Posterior vena cava (tissue), 2 donors: ENCODE results near the gene BTRC. TPM values are rescaled to one million over a fixed set of nuclear protein-coding genes. Genes with fewer than 3 reads are reported as not detected.

Experiments
- DNase-seq: peaks from one replicate; pipeline ENCODE4 v3.0.0-alpha.2; 2020; ENCODE audit warnings: low spot score
- intact Hi-C, 2 donors: fragments of 100-400 bp; cut with DNase I; formaldehyde crosslinking; loops; one replicate each; pipeline versions ENCODE4 v1.14.1 to v1.14.2; 2022 to 2023
- total RNA-seq, 2 donors: library from RNA; stranded (reverse); fragmentation: NEBNext Ultra II Directional; extraction: Animal tissue kit (Norgen Biotek cat#: 25700); gene quantifications; one replicate each; pipeline ENCODE4 v1.2.1, GENCODE V29; 2021
- donor health status: DM: yes; HTN: yes; CAD: no.
- donor health status: DM: yes; HTN: yes; CAD: no.

The BTRC gene
- total RNA-seq, 2 donors from 2014 or later: 13.9 to 14.3 TPM

DNA sequence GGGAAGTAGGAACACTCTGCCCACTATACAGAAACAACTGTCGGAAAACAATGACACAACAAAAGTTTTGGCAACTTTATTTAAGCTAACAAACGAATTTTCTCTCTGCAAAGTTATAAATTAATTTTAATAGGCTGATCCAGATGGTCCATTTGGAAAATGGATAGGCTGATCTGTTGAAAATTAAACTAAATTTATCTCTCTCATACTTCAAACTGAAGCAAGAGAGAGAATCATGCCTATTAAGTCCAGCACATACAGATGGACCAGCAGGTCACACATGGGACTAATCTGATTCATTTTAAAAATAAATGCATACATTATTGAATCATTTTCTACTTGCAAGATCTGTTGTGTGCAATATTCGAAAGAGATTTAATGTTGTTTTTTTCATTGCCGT lies 110.1 kb downstream of the BTRC start:
- intact Hi-C loops: no loop called here
- DNase-seq: no peak

DNA sequence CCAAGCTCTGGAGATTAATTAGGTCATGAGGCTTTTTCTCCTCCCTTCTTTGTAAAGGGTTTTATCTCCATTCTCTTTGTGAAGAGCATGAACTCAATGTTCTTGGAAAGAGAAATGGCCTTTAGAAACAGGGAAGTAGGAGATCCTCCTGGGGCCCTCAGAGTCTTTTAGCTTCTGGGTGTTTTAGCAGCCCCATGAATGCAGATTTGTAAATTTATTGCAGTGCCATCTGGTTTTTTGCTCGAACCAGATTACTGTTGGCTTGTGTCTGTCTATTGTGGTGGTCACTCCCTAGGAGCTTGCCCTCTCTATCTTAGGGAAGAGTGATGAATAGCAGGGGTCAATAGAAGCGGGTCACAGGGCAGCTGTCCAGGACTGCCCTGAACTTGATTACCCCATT lies 110.6 kb downstream of the BTRC start:
- intact Hi-C loops: no loop called here
- no peak for DNase-seq

DNA sequence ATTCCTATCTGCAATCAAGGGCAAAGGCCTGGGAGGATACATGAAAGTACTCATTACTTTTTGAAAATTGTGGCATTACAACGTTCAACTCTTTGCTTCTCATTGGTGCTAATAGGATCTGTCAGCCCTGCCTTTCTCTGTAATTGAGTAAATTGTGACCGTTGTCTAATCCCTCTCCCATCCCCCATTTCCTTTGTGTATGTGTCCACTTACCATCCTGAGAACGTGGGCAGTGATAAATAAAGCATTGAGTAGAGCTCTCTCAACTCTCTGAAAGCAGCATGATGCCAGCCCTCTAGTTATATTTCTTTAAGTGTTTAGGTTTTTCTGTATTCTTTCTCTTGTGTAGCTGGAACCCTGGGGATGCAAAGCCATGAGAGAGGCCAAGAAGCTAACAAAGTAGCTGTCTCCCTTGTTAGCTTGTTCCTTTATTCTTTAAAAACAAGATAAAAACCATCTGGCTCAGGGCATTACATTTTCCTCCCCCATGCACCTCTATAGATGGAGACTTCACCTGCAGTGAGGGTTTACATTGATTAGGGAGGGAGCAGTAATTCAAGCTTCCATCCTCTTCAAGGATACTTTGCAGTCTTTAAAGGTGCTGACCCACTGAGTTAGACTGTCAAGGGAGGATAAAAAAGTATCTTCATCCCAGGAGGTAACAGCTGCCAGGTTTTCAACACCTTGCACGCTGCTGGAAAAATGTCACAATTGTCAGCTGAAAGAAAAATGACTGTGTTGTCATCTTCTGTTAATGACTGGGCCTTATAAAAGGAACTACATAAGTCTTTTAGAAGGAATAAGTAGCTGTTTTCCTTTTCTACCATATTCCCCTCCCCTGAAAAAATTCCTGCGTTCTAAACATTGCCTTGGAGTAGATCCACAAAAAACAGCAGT lies 112.3 kb downstream of the BTRC start:
- intact Hi-C loops: no loop called here

DNA sequence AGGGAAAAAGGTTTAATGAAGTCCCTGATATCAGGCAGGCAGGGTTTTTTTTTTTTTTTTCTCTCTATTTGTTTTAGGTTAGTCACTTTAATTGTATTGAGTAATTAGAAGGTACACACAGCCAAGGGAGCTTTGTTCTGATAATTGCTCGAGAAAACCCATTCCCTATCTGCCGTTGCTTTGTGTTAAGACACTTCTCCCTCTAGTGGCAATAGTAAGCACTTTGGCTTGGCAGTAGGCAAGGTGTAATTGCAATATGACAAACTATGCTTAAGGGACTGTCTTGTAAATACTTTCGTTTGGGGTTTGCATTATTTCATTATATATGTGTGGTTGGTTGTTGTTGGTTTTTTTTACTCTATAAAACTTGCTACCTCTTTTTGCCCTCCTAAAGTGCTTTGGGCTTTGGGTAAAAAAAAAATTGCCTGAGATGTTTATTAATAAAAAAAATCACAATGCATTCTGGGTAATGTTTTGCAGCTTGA lies 113.4 kb downstream of the BTRC start:
- DNase-seq: no peak

More for the DNA sequence above, 112.3 kb downstream of the BTRC start:
- no peak for DNase-seq

DNA sequence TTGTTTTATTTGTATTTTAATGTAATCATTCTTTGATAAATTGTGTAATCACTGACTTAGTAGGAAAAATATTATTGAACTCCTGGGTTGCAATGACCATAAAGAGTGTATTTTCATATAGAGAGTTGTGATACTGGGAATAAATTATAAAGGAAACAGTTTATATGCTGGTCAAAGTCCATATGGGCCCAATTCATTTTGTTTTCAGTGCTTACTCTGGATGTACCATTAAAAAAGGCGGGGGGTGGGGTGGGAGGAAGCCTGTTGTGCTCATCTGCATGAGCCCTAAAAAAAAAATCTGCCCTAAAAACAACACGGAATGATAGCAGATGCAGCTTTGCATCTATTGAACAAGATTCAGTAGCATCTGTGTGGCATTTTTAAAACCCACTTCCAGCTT lies 114.2 kb downstream of the BTRC start:
- no peak for DNase-seq
- intact Hi-C loops: no loop called here

More for the DNA sequence above, 113.4 kb downstream of the BTRC start:
- intact Hi-C loops: no loop called here

DNA sequence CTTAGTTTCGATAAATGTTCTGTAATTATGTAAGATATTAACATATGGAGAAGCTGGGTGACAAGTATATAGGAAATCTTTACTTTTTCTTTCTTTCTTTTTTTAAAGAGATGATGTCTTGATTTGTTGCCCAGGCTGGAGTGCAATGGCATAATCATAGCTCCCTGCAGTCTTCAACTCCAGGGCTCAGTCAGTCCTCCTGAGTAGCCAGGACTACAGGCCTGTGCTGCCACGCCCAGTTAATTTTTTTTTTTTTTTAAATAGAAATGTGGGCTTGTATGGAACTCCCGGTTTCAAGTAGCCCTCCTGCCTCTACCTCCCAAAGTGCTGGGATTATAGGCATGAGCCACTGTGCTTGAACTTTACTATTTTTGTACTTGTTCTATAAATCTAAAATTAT lies 122.4 kb downstream of the BTRC start:
- no peak for DNase-seq
- intact Hi-C loops: no loop called here

DNA sequence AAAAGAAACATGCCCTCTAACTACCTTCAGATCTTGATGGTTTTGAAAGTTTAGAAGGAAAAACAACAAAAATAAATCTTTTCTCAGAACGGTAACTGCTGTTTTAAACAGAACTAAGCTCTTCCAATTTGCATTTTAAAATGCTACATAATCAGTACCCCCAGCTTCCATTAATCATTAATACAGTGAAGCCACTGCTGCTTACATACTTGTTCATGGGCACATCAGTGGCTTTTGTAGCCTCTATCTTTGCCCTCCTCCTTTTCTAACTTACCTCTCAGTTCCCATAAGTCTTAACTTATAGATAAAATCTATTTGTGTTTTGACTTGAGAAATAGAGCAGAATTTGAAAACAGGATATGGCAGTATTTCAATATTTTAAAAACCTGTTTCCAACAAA lies 125.0 kb downstream of the BTRC start:
- intact Hi-C loops: no loop called here
- no peak for DNase-seq

DNA sequence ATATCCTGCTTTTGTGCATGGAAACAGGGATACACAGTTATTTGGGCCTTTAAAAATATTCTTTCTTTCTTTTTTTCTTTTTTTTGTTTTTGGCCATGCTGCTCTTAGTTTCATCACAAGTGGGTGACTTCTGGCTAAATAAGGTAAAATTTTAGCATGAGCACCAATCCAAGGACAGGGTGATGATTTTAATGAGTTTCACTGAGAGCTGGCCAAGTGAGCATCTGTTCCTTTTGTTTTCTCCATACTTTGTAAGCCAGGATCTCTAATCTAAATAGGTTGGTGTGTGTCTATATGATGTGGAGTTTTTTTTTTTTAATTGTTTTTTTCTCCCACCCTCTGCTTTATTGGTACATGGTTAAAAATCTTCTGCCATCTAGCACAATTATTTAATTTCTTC lies 127.3 kb downstream of the BTRC start:
- intact Hi-C loops: no loop called here
- DNase-seq: no peak

DNA sequence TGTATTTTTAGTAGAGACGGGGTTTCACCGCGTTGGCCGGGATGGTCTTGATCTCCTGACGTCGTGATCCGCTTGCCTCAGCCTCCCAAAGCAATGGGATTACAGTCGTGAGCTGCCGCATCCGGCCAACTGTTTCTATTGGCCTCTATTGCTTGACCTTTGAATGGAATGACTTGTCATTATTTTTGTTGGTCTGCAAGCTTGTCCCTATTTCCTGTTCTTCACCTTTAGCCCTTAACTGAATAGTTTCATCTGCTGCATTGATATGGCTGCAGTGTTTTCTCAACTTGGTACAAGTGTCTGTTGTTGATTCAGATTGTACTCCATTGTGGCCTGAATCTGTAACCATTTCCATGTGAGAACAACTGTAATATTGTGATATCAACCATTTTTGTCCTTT lies 128.6 kb downstream of the BTRC start:
- no peak for DNase-seq
- intact Hi-C loops: no loop called here

DNA sequence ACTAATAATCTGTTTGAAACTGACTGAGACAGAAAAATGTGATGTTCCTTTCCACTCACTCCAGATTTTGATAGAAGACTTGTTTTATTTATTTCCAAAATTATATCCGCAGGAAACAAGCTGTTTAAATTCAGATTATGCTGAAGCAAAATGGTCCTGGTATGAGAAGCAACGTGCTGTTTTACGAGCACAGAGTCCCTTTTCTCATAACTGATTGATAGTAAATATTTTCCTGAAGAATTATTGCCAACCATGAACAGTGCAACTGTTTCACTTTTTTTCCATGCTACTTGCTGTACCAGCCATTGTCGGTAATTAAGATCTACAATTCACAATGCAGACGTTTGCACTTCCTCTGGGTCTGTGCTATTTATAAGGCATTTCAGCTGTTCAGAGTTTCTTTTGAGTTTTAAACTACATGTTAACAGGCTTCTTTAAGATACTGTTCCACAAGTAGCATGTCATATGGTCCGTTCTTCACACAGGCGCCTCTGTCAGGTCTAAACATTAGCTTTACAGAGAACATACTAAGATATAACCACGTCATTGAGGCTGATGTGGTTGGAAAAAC lies 130.3 kb downstream of the BTRC start:
- no peak for DNase-seq
- intact Hi-C loops: no loop called here

DNA sequence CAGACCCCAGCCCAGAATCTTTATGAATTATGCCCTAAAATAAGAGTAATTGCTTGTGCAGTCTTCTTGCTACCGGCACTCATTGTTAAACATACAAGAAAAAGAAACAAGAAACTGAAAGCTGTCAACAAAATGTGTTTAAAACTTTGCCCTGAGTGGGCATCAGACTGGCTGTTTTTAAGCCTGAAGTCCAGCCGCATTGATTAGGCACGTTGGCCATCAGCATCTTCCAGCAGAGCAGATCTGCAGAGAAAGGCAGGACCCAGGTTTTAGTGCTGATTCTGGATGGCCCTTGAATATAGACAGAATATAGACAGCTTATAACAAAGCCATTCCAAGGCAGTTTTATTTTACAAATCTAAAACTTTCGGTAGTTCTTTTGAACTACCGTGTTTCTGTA lies 131.2 kb downstream of the BTRC start:
- DNase-seq: no peak
- intact Hi-C loops: no loop called here

DNA sequence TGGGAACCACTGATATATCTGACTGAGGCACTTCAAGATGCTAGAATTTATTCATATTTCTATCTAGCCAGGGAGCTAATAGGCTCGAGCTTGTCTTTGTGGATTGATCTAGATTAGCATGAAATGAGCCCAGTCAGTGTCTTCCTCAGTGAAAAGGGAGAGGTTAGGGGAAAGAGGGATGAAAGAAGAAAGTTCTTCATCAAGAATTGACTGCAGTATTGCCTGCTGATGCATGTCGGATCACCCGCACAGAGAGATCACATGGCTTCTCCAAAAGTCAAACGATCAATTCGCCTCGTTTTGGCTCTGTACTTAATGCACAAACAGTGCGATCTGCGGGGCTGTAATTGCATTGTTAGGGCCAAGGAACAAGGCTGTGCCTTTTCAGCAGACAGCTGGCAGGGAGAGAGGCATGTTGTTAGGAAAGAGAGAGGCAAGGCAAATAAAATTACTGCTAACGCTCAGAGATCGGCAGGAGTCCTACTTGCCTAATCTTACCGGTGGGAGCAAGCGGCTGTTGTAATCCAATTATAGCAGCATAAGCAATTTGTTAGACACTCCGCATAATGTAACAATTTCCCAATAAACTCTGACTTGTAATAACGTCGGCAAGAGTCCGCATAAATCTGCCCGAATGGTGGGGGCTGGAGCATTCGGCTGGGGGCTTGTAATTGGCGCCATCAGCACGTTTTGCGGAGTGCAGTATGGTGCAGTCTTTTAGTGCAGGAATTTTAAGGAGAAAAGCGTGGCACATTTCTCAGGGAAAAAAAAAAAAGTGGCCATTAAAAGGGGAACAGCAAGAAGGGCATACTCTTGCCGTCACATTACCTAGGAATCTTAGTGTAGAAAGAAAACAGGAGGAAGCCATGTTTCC lies 132.0 kb downstream of the BTRC start:
- DNase-seq: no peak
- intact Hi-C loops: no loop called here

DNA sequence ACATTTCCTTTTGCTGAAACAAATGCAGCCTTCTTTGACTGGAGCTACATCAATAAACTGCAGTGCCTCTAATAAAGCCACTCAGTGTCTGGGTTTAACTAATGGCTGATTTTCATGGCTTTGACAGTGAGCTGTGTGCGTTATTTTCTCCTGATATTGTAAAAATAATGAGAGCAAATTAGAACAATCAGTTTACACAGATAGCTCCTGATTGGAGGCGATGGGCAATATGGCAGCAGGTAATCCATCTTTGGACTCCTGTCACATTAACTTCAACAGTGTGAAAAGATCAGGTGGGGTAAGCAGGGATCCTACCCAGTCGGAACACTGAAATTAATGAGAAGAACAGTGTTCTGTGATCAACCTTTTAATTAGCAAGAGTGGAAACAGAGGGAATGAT lies 133.4 kb downstream of the BTRC start:
- intact Hi-C loops: no loop called here
- DNase-seq: no peak

DNA sequence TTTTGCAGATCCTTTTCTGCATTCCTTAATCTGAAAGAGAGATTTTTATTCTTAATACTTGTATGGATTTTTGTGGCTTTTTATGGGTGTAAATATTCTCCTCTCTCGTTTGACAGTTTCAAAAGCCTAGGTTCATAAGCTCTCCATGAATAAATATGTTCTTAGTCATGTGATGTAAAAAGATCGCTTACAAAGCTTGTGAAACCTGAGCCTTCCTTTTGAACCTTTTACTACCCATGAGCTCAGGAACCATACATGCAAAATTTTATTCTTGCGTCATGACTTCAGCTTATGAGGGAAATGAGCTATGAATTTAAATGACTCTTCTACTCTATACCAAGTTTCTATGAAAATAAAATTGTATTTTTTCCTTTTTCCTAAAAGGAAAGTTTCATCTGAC lies 135.4 kb downstream of the BTRC start:
- no peak for DNase-seq
- intact Hi-C loops: no loop called here

DNA sequence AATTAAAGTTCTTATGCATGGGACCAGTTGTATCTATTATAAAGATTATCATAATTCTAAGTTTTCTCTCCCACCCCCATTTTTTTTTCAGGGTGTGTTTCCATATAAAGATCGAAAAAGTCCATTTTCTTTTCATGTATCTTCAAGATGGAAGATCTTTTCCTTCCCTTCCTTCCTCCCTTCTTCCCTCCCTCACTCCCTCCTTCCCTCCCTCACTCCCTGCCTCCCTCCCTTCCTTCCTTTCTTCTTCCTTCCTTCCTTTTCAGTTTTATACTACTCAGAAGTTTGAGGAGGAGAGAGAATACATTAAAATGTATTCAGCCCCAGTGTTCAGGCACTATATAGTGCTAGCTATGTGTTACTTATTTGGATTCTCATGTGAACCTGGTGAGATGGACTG lies 136.1 kb downstream of the BTRC start:
- DNase-seq: no peak
- intact Hi-C loops: no loop called here

DNA sequence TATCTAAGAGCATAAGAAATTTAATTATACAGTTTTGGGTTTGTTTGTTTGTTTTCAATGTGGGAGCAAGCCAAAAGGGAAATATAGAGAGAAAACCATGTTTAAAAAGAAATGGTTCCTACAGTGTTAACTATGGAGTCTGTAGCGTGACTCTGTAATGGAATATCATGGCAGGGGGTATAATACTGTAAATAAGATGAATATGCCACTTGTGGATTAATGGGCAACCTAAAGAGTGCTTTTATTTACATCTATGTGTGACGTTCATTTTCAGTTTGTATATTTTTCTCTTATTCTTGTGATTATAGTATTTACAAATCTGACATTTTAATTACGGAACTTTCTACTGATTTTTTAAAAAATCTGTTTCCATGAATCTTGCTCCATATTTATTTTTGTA lies 138.2 kb downstream of the BTRC start:
- DNase-seq: no peak
- intact Hi-C loops: no loop called here

DNA sequence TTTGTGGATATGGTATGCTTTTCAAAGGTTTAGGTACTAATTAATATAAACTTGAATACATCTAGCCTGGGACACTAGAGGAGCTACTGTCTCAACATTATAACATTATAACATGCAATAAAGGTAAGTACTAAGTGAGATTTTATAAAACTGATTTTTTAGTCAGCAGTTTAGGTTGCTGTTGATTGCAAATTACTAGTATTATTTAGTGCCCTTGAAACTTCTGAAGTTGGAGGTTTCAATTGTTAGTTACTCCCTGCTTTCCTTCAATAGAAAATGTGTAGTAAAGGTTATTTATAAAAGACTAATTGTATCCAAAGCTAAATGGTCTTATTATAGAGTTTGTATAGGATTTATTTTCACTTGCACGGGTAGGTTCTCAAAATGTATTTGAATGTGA lies 138.8 kb downstream of the BTRC start:
- intact Hi-C loops: no loop called here
- DNase-seq: no peak

DNA sequence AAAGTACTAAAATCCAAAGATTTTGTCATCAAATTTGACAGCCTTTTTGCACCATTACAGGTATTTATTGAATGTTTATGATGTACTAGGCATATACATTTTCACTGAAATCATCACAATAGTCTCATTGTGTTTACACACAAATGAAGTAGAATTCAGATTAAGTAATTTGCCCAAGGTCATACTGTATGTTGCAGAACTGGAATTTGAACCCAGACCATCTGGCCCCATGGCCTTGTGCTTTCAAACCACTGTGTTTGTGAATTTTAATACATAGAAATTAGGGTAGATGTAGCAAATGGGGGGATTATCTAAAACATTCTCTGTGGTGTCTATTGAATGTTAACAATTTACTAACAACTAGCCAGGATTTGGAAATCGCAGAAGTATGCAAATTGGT lies 139.3 kb downstream of the BTRC start:
- intact Hi-C loops: no loop called here
- DNase-seq: no peak

DNA sequence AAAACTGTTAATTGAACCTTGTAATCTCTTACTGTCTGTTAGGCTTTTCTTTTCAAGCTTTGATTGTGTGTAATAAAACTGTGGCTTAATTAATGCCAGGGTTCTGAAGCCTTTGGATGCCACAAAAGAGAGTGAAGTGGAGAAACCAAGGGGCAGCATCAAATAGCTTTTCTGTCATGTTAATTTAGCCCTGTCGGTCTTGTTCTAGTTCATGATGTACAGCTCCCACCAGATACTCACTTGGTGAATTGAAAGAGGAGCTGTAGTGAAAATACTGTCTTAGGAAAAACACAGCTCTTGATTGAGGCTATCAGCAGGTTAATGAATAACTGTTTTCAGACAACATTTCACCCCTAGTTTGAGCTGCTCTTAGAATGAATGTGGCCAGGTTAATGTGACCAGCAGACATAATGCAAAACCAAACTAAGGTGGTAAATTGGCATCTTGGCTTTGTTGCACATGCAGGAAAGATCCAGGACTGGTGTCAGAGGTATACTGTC lies 139.9 kb downstream of the BTRC start:
- intact Hi-C loops: no loop called here
- no peak for DNase-seq

DNA sequence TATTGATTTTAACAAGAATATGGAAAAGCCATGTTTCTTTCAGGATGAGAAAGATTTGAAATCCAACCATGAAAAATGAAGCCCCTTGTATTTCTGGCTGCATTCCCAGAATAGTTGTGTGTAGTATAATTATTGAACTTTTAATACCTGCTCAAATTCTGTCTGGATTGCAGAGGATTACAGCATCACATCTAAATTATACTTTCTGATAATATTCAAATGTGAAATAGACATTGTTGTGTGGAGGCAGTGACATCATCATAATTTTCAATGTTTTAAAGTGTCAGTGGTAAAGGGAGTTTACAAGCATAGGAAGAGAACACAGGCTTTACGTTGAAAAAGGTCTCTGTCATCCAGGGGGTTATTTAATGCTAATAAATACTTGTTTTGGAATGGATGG lies 140.7 kb downstream of the BTRC start:
- intact Hi-C loops: no loop called here
- no peak for DNase-seq
